Suprapubic skin (tissue), 4 donors: ENCODE measurements around the gene HERC4. TPM values are rescaled to one million over a fixed set of nuclear protein-coding genes. Genes with fewer than 3 reads are reported as not detected.

Source experiments
- DNase-seq, 2 donors: peaks; one replicate each; pipeline ENCODE4 v3.0.0-alpha.2; 2019; ENCODE audit warnings: low spot score in 2 of 2
- H3K27ac ChIP-seq: fragments of 200-600 bp; sonication (generic); one replicate; pipeline ENCODE4 v1.5.1; 2019
- H3K27me3 ChIP-seq: fragments of 200-600 bp; sonication (generic); one replicate; pipeline ENCODE4 v1.5.1; 2019
- H3K36me3 ChIP-seq: fragments of 200-600 bp; sonication (generic); one replicate; pipeline ENCODE4 v1.5.1; 2019
- H3K4me1 ChIP-seq: fragments of 200-600 bp; sonication (generic); one replicate; pipeline ENCODE4 v1.5.1; 2019
- H3K4me3 ChIP-seq: fragments of 200-600 bp; sonication (generic); one replicate; pipeline ENCODE4 v1.5.1; 2019; ENCODE audit warnings: mild to moderate bottlenecking
- H3K9me3 ChIP-seq: fragments of 200-600 bp; sonication (generic); one replicate; pipeline ENCODE4 v1.5.1; 2019
- CTCF ChIP-seq, 2 donors: fragments of 200-600 bp in 1 of 2; fragments of 450-650 bp in 1 of 2; sonication (generic) in 1 of 2; IDR thresholded peaks; one replicate each; pipeline ENCODE4 v1.5.1; 2016 to 2019; ENCODE audit warnings: antibody characterized with exemption in 2 of 2, mild to moderate bottlenecking in 1 of 2, moderate library complexity in 1 of 2
- EP300 ChIP-seq: sonication (generic); formaldehyde crosslinking; IDR thresholded peaks from one replicate; pipeline ENCODE4 v1.6.1; 2017; ENCODE audit warnings: antibody characterized with exemption
- POLR2A ChIP-seq, 2 donors: fragments of 450-650 bp; IDR thresholded peaks; one replicate each; pipeline ENCODE4 v1.6.1; 2017; ENCODE audit warnings: antibody characterized with exemption in 2 of 2, mild to moderate bottlenecking in 2 of 2, moderate library complexity in 2 of 2
- POLR2AphosphoS5 ChIP-seq, 3 donors: sonication (generic); formaldehyde crosslinking; IDR thresholded peaks; one replicate each; pipeline ENCODE4 v1.6.1; 2017; ENCODE audit warnings: antibody characterized with exemption in 3 of 3
- WGBS: methylation state at CpG from one replicate; pipeline ENCODE4 v1.1.5; 2018; 5-methylcytosine and 5-hydroxymethylcytosine counted together
- total RNA-seq, 4 donors: library from RNA; depleted of rRNA; stranded (reverse); fragments of >200 nt; gene quantifications; one replicate each; pipeline ENCODE4 v1.1.0, GENCODE V29; 2016

The HERC4 gene
- total RNA-seq, 4 donors from 2014 or later = 25.8 to 92.1 (median 31.4) TPM

GRCh38 chr10:68010426-68010940, 64.6 kb downstream of the HERC4 start:
- H3K27me3 ChIP-seq = no peaks in the 10 kb centered on the region
- DNase-seq = no peak

GRCh38 chr10:68007356-68007755, 67.7 kb downstream of the HERC4 start:
- H3K27me3 ChIP-seq = no peaks in the 10 kb centered on the region
- H3K4me3 ChIP-seq = no peak overlapping the region
- 92% methylated on average over 3 of the region's 3 CpGs for WGBS
- H3K4me1 ChIP-seq = no peaks in the 10 kb centered on the region
- H3K9me3 ChIP-seq = no peaks in the 10 kb centered on the region
- H3K36me3 ChIP-seq = peaks cover 36% of the 10 kb centered on the region
- DNase-seq = no peak
- no peak for TF ChIP-seq POLR2AphosphoS5 (IDR thresholded peaks at IDR 0.05)
- TF ChIP-seq EP300 = no peak
- no peak for TF ChIP-seq POLR2A (IDR thresholded peaks at IDR 0.05)
- no peak overlapping the region for H3K27ac ChIP-seq

More at GRCh38 chr10:68010426-68010940, 64.6 kb downstream of the HERC4 start:
- TF ChIP-seq POLR2A (IDR thresholded peaks at IDR 0.05) (no peak), EP300 (no peak), CTCF (IDR thresholded peaks at IDR 0.05) (no peak), POLR2AphosphoS5 (IDR thresholded peaks at IDR 0.05) (no peak)
- Histone ChIP-seq H3K4me3 (no peak overlapping the region), H3K27ac (no peak overlapping the region), H3K9me3 (no peaks in the 10 kb centered on the region), H3K4me1 (no peaks in the 10 kb centered on the region), H3K36me3 (peaks cover 36% of the 10 kb centered on the region)
- 96% methylated on average over 11 of the region's 11 CpGs for whole genome bisulfite sequencing

- Histone ChIP-seq H3K36me3 (peaks cover 35% of the 10 kb centered on the region), H3K4me3 (no peak overlapping the region), H3K9me3 (no peaks in the 10 kb centered on the region), H3K27ac (no peak overlapping the region), H3K27me3 (no peaks in the 10 kb centered on the region), H3K4me1 (no peaks in the 10 kb centered on the region)
- WGBS = 97% methylated on average over 1 of the region's 1 CpG
- TF ChIP-seq POLR2A (IDR thresholded peaks at IDR 0.05) (no peak), EP300 (no peak), CTCF (IDR thresholded peaks at IDR 0.05) (no peak), POLR2AphosphoS5 (IDR thresholded peaks at IDR 0.05) (no peak)
- no peak for DNase-seq
Measured at GRCh38 chr10:68001539-68001938, 73.5 kb downstream of the HERC4 start.

GRCh38 chr10:68001000-68001399, 74.1 kb downstream of the HERC4 start:
- H3K9me3 ChIP-seq = no peaks in the 10 kb centered on the region
- WGBS = 98% methylated on average over 4 of the region's 4 CpGs
- TF ChIP-seq EP300 (no peak), CTCF (IDR thresholded peaks at IDR 0.05) (no peak), POLR2AphosphoS5 (IDR thresholded peaks at IDR 0.05) (no peak), POLR2A (IDR thresholded peaks at IDR 0.05) (no peak)
- no peaks in the 10 kb centered on the region for H3K4me1 ChIP-seq
- no peak overlapping the region for H3K27ac ChIP-seq
- no peak for DNase-seq
- H3K27me3 ChIP-seq = no peaks in the 10 kb centered on the region
- H3K36me3 ChIP-seq = peaks cover 41% of the 10 kb centered on the region
- H3K4me3 ChIP-seq = no peak overlapping the region

- H3K36me3 ChIP-seq = peaks cover 41% of the 10 kb centered on the region
- H3K9me3 ChIP-seq = no peaks in the 10 kb centered on the region
Measured at GRCh38 chr10:67990093-67990492, 85.0 kb downstream of the HERC4 start.

More at GRCh38 chr10:67990093-67990492, 85.0 kb downstream of the HERC4 start:
- H3K4me3 ChIP-seq = no peak overlapping the region
- H3K27me3 ChIP-seq = no peaks in the 10 kb centered on the region
- no peaks in the 10 kb centered on the region for H3K4me1 ChIP-seq
- TF ChIP-seq POLR2A (IDR thresholded peaks at IDR 0.05) (no peak), EP300 (no peak), CTCF (IDR thresholded peaks at IDR 0.05) (no peak), POLR2AphosphoS5 (IDR thresholded peaks at IDR 0.05) (no peak)
- no peak for DNase-seq
- no peak overlapping the region for H3K27ac ChIP-seq
